A172 (cell line): ENCODE results near the gene SPATA3. TPM values are rescaled to one million over a fixed set of nuclear protein-coding genes. Genes with fewer than 3 reads are reported as not detected.
"Not testable (repeated sequence)": the region's sequence is repeated elsewhere in the genome, so short reads cannot be mapped to it uniquely, and the experiment has no call there.

Source experiments
- DNase-seq: peaks from one replicate; pipeline ENCODE4 v3.0.0-alpha.2; 2015; ENCODE audit warnings: low spot score
- total RNA-seq: library from RNA; depleted of rRNA; stranded (reverse); fragments of >200 nt; shearing (Covaris generic); gene quantifications from 2 replicates; pipeline ENCODE4 v1.2.3, GENCODE V29; 2014

Gene SPATA3
- total RNA-seq, 1 experiment from 2014 or later = not detected

DNA sequence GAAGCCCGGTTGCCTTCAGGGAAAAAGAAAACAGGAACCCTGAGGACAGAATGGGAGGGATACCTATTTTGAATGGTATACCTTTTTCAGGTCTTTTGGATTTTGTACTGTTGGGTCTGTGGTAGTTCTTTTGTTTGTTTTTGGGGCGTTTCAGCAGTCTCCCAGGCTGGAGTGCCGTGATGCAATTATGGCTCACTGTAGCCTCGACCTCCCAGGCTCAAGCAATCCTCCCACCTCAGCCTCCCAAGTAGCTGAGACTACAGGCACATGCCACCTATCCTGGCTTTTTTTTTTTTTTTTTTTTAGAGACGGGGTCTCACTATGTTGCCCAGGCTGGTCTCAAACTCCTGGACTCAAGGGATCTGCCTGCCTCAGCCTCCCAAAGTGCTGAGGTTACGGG, 27.6 kb upstream of the SPATA3 start:
- DNase-seq = not testable (repeated sequence)

GRCh38 chr2:230968921-230969658, 26.8 kb upstream of the SPATA3 start:
- peak; percentile 67 for DNase-seq

DNA sequence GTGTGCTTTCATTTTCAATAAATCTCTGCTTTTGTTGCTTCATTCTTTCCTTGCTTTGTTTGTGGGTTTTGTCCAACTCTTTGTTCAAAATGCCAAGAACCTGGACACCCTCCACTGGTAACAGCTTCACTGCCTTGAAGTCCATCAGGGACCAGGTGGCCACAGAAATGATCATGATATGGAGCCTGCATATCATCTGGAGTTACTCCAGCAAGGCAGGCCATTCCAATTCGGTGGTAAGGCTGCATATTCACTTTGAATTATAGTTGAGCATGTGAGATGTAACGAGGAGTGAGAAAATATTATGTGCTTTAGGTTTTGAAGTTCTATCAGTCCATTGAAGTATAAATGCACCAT, 26.3 kb upstream of the SPATA3 start:
- no peak for DNase-seq

DNA sequence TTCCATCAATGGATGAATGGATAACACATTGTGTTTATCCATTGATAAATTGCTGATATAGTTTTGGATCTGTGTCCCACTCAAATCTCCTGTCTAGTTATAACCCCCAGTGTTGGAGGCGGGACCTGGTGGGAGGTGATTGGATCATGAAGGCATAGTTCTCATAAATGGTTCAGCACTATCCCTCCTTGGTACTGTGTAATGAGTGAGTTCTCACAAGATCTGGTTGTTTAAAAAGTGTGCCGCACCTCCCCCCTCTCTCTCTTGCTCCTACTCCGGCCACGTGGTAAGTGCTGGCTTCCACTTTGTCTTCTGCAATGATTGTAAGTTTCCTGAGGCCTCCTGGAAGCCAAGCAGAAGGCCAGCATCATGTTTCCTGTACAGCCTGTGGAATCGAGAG, 23.9 kb upstream of the SPATA3 start:
- DNase-seq = no peak

DNA sequence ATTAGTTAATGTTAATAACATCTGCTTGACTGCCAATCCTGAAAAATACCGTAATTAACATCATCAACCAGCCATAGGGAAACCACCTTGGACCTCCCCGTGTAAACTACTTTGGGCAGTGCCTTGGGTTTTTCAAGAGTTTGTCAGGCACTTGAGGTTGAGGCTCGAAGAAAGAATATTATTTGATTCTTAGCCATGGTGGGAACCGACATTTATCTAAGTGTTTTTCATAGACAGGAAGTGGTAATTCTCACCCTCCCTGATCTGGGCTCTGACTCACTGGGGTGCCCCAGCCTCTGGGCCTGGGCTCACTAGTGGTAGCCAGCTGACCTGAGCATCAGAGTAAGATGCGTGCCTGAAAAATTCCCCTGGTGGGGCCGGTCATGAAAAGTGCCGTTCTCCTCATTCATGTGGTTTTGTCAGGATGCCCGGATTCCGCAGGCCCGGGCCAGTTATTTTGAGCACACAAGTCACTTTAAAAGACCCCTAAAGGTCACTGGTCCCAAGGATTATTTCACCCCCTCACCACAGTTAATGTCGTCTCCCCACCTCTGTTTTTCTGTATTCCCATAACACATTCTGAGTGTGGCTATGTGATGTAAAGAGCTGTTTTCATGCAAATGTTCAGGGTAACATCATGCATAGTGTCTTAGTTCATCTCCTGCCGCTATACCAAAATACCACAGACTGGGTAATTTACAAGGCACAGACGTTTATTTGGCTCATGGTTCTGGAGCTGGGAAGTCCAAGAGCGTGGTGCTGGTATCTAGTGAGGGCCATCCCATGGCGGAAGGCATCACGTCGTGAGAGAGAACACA, 21.6 kb upstream of the SPATA3 start:
- peak; percentile 97 for DNase-seq

GRCh38 chr2:230975927-230976326, 20.0 kb upstream of the SPATA3 start:
- no peak for DNase-seq

GRCh38 chr2:230976671-230977171, 19.2 kb upstream of the SPATA3 start:
- DNase-seq = no peak

- DNase-seq = no peak
Observed at GRCh38 chr2:230980468-230980867, 15.5 kb upstream of the SPATA3 start.

DNA sequence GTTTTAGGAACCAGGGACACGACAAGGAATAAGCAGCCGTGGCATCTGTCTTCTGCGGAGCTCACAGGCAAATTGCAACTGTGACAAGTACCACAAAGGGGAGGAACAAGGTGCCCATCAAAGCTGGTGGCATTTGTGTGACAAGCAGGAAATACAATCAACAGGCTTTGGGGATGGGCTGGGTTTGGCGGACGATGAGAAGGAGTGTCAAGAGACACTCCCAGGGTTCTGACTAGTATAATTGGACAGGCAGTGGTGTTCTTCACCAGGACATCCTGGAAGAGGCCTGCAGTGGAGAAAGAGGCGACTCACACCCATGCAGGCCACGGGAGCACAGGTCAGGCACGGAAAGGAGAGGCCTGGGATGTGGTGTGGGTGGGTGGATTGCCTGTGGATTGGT, 14.2 kb upstream of the SPATA3 start:
- peak; percentile 12 for DNase-seq

DNA sequence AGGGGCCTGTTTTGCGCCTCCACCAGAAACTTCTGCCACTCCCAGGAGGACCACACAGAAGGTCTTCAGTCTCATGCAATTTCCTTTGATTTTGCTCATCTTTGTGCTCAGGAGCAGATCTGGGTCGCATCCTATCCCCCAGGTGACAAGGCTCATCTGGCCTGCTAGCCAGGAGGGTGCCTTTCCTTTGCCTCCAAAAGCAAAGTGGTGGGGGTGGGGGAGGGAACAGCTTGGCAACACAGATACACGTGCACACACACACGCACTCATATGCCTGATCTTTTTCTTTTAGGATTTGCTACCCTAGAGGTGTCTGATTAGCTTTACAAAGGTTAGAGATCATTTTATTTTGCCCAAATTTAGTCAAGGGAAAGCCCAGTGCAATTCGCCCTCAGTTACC, 13.8 kb upstream of the SPATA3 start:
- DNase-seq = no peak

DNA sequence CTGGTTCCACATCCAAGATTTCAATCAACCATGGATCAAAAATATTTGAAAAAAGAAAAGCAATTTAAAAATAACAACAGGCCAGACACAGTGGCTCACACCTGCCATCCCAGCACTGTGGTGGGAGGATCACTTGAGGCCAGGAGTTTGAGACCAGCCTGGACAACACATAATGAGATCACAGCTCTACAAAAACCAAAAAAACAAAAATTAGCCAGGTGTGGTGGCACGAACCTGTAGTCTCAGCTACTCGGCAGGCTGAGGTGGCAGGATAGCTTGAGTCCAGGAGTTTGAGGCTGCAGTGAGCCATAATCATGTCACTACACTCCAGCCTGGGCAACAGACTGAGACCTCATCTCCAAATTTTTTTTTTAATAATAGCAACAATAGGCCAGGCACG, 13.4 kb upstream of the SPATA3 start:
- DNase-seq = no peak

DNA sequence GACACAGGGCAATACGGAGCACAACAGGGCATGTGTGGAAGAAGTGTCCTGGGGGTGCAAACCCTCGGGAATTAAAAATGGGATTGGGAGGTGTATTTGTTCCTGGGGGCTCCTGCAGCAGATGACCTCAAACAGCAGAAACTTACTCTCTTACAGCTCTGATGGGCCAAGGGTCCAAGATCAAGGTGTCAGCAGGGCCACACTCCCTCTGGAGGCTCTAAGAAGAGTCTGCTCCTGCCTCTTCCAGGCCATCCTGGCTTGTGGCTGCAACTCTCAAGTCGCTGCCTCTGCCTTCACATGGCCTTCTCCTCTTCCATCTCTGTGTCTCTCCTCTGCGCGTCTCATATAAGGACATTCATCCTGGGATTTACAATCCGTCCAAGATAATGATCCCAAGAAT, 12.4 kb upstream of the SPATA3 start:
- no peak for DNase-seq

GRCh38 chr2:230984393-230985220, 11.3 kb upstream of the SPATA3 start:
- DNase-seq = no peak

- DNase-seq = no peak
Observed at GRCh38 chr2:230985519-230986231, 10.2 kb upstream of the SPATA3 start.

DNA sequence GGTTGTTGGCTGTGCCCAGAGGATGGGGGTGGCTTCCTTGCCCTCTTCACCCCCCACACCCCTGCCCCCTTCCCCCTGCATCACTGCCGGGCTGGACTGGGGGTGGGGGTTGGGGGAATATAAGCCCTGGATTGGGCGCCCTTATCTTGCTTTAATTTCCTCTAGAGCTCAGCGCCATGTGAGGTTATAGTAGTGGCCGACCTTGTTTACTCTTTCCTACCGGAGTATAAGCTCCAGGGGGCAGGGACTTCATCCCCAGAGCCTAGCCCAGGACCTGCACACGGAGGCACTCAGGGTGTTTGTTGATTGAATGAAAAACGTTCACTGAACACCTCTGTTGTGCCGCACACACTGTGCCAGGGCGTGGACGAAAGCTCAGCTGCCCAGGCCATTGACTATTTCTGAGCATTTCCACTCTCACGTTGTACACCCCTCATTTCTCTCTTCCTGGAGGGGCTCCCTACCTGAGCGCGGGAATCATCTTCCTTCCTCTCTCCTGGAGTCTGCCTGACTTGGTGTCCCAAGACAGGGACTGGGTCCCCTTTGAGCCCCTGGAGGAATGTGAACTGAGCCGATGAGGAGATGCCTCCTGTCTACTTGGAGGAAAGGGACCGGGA, 9.3 kb upstream of the SPATA3 start:
- DNase-seq = no peak

DNA sequence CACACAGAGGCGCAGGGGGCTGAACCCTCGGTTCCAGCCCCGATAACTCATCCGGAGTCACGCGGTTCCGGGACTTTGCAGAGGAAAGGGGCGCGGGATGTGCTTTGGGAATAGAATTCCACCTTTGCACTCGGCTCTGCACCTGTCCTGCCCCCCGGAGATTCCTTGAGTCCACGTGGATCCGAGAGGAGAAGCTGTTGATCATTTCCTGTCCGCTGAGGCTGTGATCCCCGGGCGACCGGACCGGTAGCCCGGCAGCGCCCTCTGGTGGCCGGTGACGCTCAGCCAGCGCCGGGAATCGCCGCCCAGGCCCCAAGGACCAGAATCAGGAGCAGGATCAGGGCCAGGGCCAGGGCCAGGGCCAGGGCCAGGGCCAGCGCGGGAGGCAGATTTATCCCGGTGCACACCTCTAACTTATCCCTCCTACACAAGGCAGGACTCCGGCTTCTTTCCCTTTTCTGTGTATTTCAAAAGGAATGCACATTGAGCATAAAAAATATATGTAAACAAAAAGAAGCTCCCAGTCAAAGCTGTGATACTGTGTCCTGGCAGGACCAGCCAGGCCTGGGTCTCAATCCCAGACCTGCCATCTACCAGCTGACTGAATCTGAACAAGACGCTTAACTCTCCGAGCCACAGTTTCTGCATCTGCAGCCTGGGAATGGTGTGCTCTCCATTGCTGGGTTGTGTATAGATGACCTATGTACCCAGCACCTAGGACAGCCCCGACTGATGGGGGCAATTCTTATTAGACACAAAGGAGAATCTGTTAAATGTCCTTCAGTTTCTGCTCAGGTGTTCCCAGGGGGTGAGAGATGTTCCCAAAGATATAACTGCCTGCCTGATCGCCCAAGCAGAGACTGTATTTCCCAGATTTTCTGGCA, 8.5 kb upstream of the SPATA3 start:
- peak; percentile 56 for DNase-seq

GRCh38 chr2:230989731-230990130, 6.2 kb upstream of the SPATA3 start:
- no peak for DNase-seq

- no peak for DNase-seq
Observed at GRCh38 chr2:230990131-230990898, 5.6 kb upstream of the SPATA3 start.

- DNase-seq = no peak
Observed at GRCh38 chr2:230990899-230991150, 5.1 kb upstream of the SPATA3 start.

DNA sequence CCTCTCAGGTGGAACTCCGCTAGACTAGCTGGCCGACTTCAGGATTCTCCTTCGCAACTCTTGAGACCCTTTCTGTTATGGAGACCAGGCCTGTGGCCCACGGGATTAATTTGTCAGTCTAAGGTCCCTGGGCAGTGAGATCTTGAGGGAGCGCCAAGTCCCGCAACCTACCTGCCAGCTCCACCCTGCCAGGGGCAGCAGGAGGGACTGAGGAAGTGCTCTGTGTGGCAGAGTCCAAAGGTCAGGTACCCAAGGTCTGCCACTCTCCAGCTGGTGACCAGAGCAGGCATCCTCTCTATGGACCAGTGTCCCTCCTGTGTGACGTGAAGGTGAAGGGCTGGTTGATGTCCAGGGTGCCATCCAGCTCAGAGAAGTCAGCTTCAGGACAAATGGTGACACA, 4.3 kb upstream of the SPATA3 start:
- DNase-seq = no peak
